IMR-90 (cell line): ENCODE measurements around the gene SEMA3E. TPM values are rescaled to one million over a fixed set of nuclear protein-coding genes. Genes with fewer than 3 reads are reported as not detected.

Source experiments
- ATAC-seq: fragments of 200-7000 bp; cut with Tn5 transposase; 2 replicates; pipeline ENCODE4 v1.9.1; 2020; ENCODE audit warnings: low read depth, mild to moderate bottlenecking, moderate library complexity
- BruUV-seq: library from RNA; stranded (reverse); fragments of 400-500 nt; replicated peaks from 2 replicates; lab custom pipeline; 2021; lab: Mats Ljungman, UMichigan
- CTCF ChIA-PET: fragments of 300-600 bp; formaldehyde crosslinking; extraction: SDS; loops from one replicate; lab custom pipeline; 2021; ENCODE audit warnings: antibody characterized with exemption; lab: Yijun Ruan, JAX
- POLR2A ChIA-PET: fragments of 300-600 bp; sonication (Branson Sonifier 250); formaldehyde crosslinking; loops from one replicate; lab custom pipeline; 2022; ENCODE audit warnings: antibody characterized with exemption; ENCODE audit not compliant: unreplicated experiment; lab: Charles Lee
- DNase-seq: peaks from one replicate; pipeline ENCODE4 v3.0.0; 2013
- H2AFZ ChIP-seq: replicated peaks from 2 replicates; pipeline ENCODE3; 2013; ENCODE audit warnings: low read length, mild to moderate bottlenecking; ENCODE audit not compliant: poor library complexity
- H2AK5ac ChIP-seq: 2 replicates; pipeline ENCODE4 v1.6.1; 2013; ENCODE audit warnings: low read depth, low read length, inconsistent platforms
- H2AK9ac ChIP-seq: replicated peaks from 2 replicates; pipeline ENCODE3; 2013; ENCODE audit warnings: mild to moderate bottlenecking, low read depth, low read length, moderate library complexity; ENCODE audit not compliant: poor library complexity
- H2BK120ac ChIP-seq: 2 replicates; pipeline ENCODE4 v1.6.1; 2013; ENCODE audit warnings: low read depth, low read length, inconsistent platforms
- H2BK15ac ChIP-seq: 3 replicates; pipeline ENCODE4 v1.6.1; 2013; ENCODE audit warnings: low read depth, low read length, inconsistent platforms
- H2BK20ac ChIP-seq: 2 replicates; pipeline ENCODE4 v1.6.1; 2013; ENCODE audit warnings: low read depth, mild to moderate bottlenecking, inconsistent platforms, low read length, moderate library complexity
- H2BK5ac ChIP-seq: 2 replicates; pipeline ENCODE4 v1.6.1; 2013; ENCODE audit warnings: mild to moderate bottlenecking, low read depth, low read length, inconsistent platforms; ENCODE audit not compliant: poor library complexity, severe bottlenecking
- H3K14ac ChIP-seq: replicated peaks from 2 replicates; pipeline ENCODE4 v1.6.1; 2013; ENCODE audit warnings: low read depth, low read length, inconsistent platforms
- H3K18ac ChIP-seq: 2 replicates; pipeline ENCODE4 v1.6.1; 2013; ENCODE audit warnings: low read depth, low read length, control low read depth
- H3K23ac ChIP-seq: 2 replicates; pipeline ENCODE4 v1.6.1; 2013; ENCODE audit warnings: low read depth, low read length, inconsistent platforms
- H3K27ac ChIP-seq: 2 replicates; pipeline ENCODE4 v1.5.1; 2013; ENCODE audit warnings: mild to moderate bottlenecking, control low read depth, low read length; ENCODE audit not compliant: insufficient read depth
- H3K27me3 ChIP-seq: 2 replicates; pipeline ENCODE4 v1.6.1; 2013; ENCODE audit warnings: low read length; ENCODE audit not compliant: control insufficient read depth, insufficient read depth
- H3K36me3 ChIP-seq: 2 replicates; pipeline ENCODE4 v1.6.1; 2013; ENCODE audit warnings: low read length, mixed read lengths; ENCODE audit not compliant: control insufficient read depth, insufficient read depth
- H3K4ac ChIP-seq: 2 replicates; pipeline ENCODE4 v1.6.1; 2013; ENCODE audit warnings: low read depth, low read length, inconsistent platforms
- H3K4me1 ChIP-seq: 2 replicates; pipeline ENCODE4 v1.6.1; 2013; ENCODE audit warnings: low read length, mixed read lengths; ENCODE audit not compliant: control insufficient read depth, insufficient read depth
- H3K4me2 ChIP-seq: 2 replicates; pipeline ENCODE4 v1.6.1; 2013; ENCODE audit warnings: low read depth, mild to moderate bottlenecking, control low read depth, low read length, moderate library complexity
- H3K4me3 ChIP-seq: 2 replicates; pipeline ENCODE4 v1.5.1; 2013; ENCODE audit warnings: low read depth, mild to moderate bottlenecking, control low read depth, low read length, moderate library complexity; ENCODE audit not compliant: insufficient read depth
- H3K56ac ChIP-seq: 2 replicates; pipeline ENCODE4 v1.6.1; 2013; ENCODE audit warnings: low read length, inconsistent platforms; ENCODE audit not compliant: insufficient read depth; ENCODE audit errors: extremely low read depth
- H3K79me1 ChIP-seq, 2 experiments: 2 replicates each; pipeline ENCODE4 v1.6.1; 2013; ENCODE audit warnings: low read length in 2 of 2, inconsistent platforms in 1 of 2, low read depth in 1 of 2
- H3K9ac ChIP-seq: 2 replicates; pipeline ENCODE4 v1.6.1; 2013; ENCODE audit warnings: low read depth, low read length, control low read depth
- H3K9me1 ChIP-seq: 2 replicates; pipeline ENCODE4 v1.6.1; 2013; ENCODE audit warnings: low read length, inconsistent platforms; ENCODE audit not compliant: insufficient read depth
- H3K9me3 ChIP-seq: 2 replicates; pipeline ENCODE4 v1.6.1; 2013; ENCODE audit warnings: low read length; ENCODE audit not compliant: control insufficient read depth, insufficient read depth
- H4K20me1 ChIP-seq: 2 replicates; pipeline ENCODE4 v1.6.1; 2013; ENCODE audit warnings: low read length, inconsistent platforms; ENCODE audit not compliant: insufficient read depth
- H4K5ac ChIP-seq: 2 replicates; pipeline ENCODE4 v1.6.1; 2013; ENCODE audit warnings: mild to moderate bottlenecking, low read depth, low read length, control low read depth
- H4K8ac ChIP-seq, 2 experiments: 2 replicates each; pipeline ENCODE4 v1.6.1; 2013; ENCODE audit warnings: low read depth in 2 of 2, low read length in 2 of 2, control low read depth in 1 of 2, inconsistent platforms in 1 of 2
- H4K91ac ChIP-seq: 2 replicates; pipeline ENCODE4 v1.6.1; 2013; ENCODE audit warnings: low read depth, low read length, inconsistent platforms; ENCODE audit not compliant: insufficient read depth
- CTCF ChIP-seq: conservative IDR thresholded peaks from 2 replicates; pipeline ENCODE4 v1.5.1; 2012; ENCODE audit warnings: mild to moderate bottlenecking, low read depth, low read length, improper control_type of control experiment
- MAFK ChIP-seq: IDR thresholded peaks from 2 replicates; pipeline ENCODE4 v1.6.1; 2012; ENCODE audit warnings: low read depth, low read length, improper control_type of control experiment
- MAZ ChIP-seq: IDR thresholded peaks from 2 replicates; pipeline ENCODE4 v1.6.1; 2012; ENCODE audit warnings: low read depth, mild to moderate bottlenecking, low read length, improper control_type of control experiment, moderate library complexity, borderline replicate concordance
- MXI1 ChIP-seq: IDR thresholded peaks from 2 replicates; pipeline ENCODE4 v1.6.1; 2012; ENCODE audit warnings: low read depth, mild to moderate bottlenecking, low read length, moderate library complexity, borderline replicate concordance
- NFE2L2 ChIP-seq: fragments of 150-350 bp; IDR thresholded peaks from 2 replicates; pipeline ENCODE4 v1.6.1; 2016; ENCODE audit warnings: low read depth, mild to moderate bottlenecking, low read length
- POLR2A ChIP-seq: IDR thresholded peaks from 2 replicates; pipeline ENCODE4 v1.6.1; 2012; ENCODE audit warnings: mild to moderate bottlenecking, low read depth, low read length
- USF2 ChIP-seq: fragments of 150-350 bp; IDR thresholded peaks from 2 replicates; pipeline ENCODE4 v1.6.1; 2017; ENCODE audit warnings: mild to moderate bottlenecking, antibody characterized with exemption, low read length, low read depth
- WGBS, 2 experiments: methylation state at CpG; one replicate each; pipeline versions ENCODE4 v1.1.5 to v1.1.7; 2013; ENCODE audit warnings: missing lambda C conversion rate in 2 of 2; ENCODE audit not compliant: insufficient read length in 1 of 2; ENCODE audit errors: extremely low coverage in 2 of 2; 5-methylcytosine and 5-hydroxymethylcytosine counted together
- dilution Hi-C: fragments of 300-500 bp; cut with HindIII; formaldehyde crosslinking; loops from one replicate; pipeline ENCODE4 v1.14.3; 2018; ENCODE audit warnings: low sequenced_read_pairs; ENCODE audit not compliant: unreplicated experiment
- in situ Hi-C: fragments of 300-500 bp; cut with MboI; formaldehyde crosslinking; loops from 3 replicates; pipeline ENCODE4 v1.14.3; 2019; ENCODE audit warnings: low sequenced_read_pairs, inconsistent platforms, mixed read lengths
- intact Hi-C: fragments of 100-400 bp; cut with micrococcal nuclease; formaldehyde crosslinking; loops from 2 replicates; pipeline ENCODE4 v1.10.0; 2022
- polyA plus RNA-seq, 3 experiments: library from polyadenylated mRNA; depleted of rRNA; stranded (reverse); fragments of >200 nt; gene quantifications; 2 replicates each; pipeline ENCODE4 v1.2.3, GENCODE V29; 2012; ENCODE audit warnings: low replicate concordance in 1 of 3
- total RNA-seq: library from RNA; depleted of rRNA; stranded (reverse); fragments of >200 nt; gene quantifications from 2 replicates; pipeline ENCODE4 v1.2.3, GENCODE V29; 2012

The SEMA3E gene
- total and polyA plus RNA-seq, 2 of the 4 experiments (the other 2 are of a cell fraction), result 0.31 to 0.72 TPM

GRCh38 chr7:83629117-83629880 lies 19.6 kb downstream of the SEMA3E start:
- no peak overlapping the region for H2BK20ac ChIP-seq
- H4K8ac ChIP-seq, result no peak overlapping the region
- H3K56ac ChIP-seq, result no peak overlapping the region
- in situ Hi-C loops (no loop called here), intact Hi-C loops (no loop called here), dilution Hi-C loops (no loop called here)
- no peak overlapping the region for H3K18ac ChIP-seq
- DNase-seq (no peak), ATAC-seq (no peak)
- no peak overlapping the region for H2AFZ ChIP-seq
- no TSS peak for BruUV-seq
- H3K4me2 ChIP-seq, result no peak overlapping the region
- H3K9ac ChIP-seq, result no peak overlapping the region
- no peak overlapping the region for H2BK5ac ChIP-seq
- no peaks in the 10 kb centered on the region for H3K36me3 ChIP-seq
- H3K79me1 ChIP-seq, result no peaks in the 10 kb centered on the region
- no peak overlapping the region for H4K5ac ChIP-seq
- H3K9me3 ChIP-seq, result no peaks in the 10 kb centered on the region
- POLR2A ChIA-PET, result no interaction called here
- H3K4me3 ChIP-seq, result no peak overlapping the region
- H4K20me1 ChIP-seq, result no peaks in the 10 kb centered on the region
- H3K27ac ChIP-seq, result no peak overlapping the region
- no peak for TF ChIP-seq MAFK
- no peak for TF ChIP-seq MAZ
- TF ChIP-seq USF2, result no peak
- no peak for TF ChIP-seq MXI1
- TF ChIP-seq NFE2L2, result no peak
- TF ChIP-seq CTCF, result no peak
- no peak for TF ChIP-seq POLR2A
- H2AK9ac ChIP-seq, result no peak overlapping the region
- H3K9me1 ChIP-seq, result no peaks in the 10 kb centered on the region
- WGBS, 2 experiments, result 80% methylated on average over 1 of the region's 12 CpGs; no CpG with 5 or more reads in 1 of the 2 experiments
- no peak overlapping the region for H3K4ac ChIP-seq
- H4K91ac ChIP-seq, result no peak overlapping the region
- no peak overlapping the region for H3K14ac ChIP-seq
- H2BK15ac ChIP-seq, result no peak overlapping the region
- H3K27me3 ChIP-seq, result no peaks in the 10 kb centered on the region
- no peaks in the 10 kb centered on the region for H3K4me1 ChIP-seq
- no peak overlapping the region for H3K23ac ChIP-seq
- CTCF ChIA-PET, result no interaction called here
- H2AK5ac ChIP-seq, result no peak overlapping the region
- no peak overlapping the region for H2BK120ac ChIP-seq
